Glutamatergic neuron (in vitro differentiated cells): Measurements from ENCODE around the gene VPS39. TPM values are rescaled to one million over a fixed set of nuclear protein-coding genes. Genes with fewer than 3 reads are reported as not detected.

Source experiments
- DNase-seq: peaks from one replicate; pipeline ENCODE4 v3.0.0; 2022
- H3K27ac Mint-ChIP-seq: one replicate; pipeline ENCODE4 v1.8.0; 2020; ENCODE audit warnings: mild to moderate bottlenecking, mixed read lengths, inconsistent platforms; ENCODE audit not compliant: unreplicated experiment
- H3K27me3 Mint-ChIP-seq: one replicate; pipeline ENCODE4 v1.8.0; 2020; ENCODE audit warnings: mild to moderate bottlenecking, moderate library complexity, mixed read lengths, inconsistent platforms; ENCODE audit not compliant: unreplicated experiment
- H3K36me3 Mint-ChIP-seq: one replicate; pipeline ENCODE4 v1.8.0; 2020; ENCODE audit warnings: mild to moderate bottlenecking, mixed read lengths, inconsistent platforms; ENCODE audit not compliant: unreplicated experiment
- H3K4me1 Mint-ChIP-seq: one replicate; pipeline ENCODE4 v1.8.0; 2020; ENCODE audit warnings: mild to moderate bottlenecking, low read depth, mixed read lengths, inconsistent platforms; ENCODE audit not compliant: unreplicated experiment
- H3K4me3 Mint-ChIP-seq: one replicate; pipeline ENCODE4 v1.8.0; 2020; ENCODE audit warnings: mild to moderate bottlenecking, mixed read lengths, inconsistent platforms; ENCODE audit not compliant: unreplicated experiment
- H3K9me3 Mint-ChIP-seq: one replicate; pipeline ENCODE4 v1.8.0; 2020; ENCODE audit warnings: mild to moderate bottlenecking, moderate library complexity, mixed read lengths, inconsistent platforms; ENCODE audit not compliant: unreplicated experiment
- total RNA-seq: library from RNA; stranded (reverse); fragmentation: NEBNext Ultra II Directional; extraction: Animal tissue kit (Norgen Biotek cat#: 25700); gene quantifications from one replicate; pipeline ENCODE4 v1.2.1, GENCODE V29; 2021; ENCODE audit not compliant: unreplicated experiment
- TF ChIP-seq, protein P1 (sequence below): fragments of 200-600 bp; sonication (generic); IDR thresholded peaks from one replicate; pipeline ENCODE4 v1.5.0; 2021; ENCODE audit not compliant: partially characterized antibody, unreplicated experiment

The VPS39 gene
- total RNA-seq, 1 donor from 2014 or later = 94.4 TPM

DNA sequence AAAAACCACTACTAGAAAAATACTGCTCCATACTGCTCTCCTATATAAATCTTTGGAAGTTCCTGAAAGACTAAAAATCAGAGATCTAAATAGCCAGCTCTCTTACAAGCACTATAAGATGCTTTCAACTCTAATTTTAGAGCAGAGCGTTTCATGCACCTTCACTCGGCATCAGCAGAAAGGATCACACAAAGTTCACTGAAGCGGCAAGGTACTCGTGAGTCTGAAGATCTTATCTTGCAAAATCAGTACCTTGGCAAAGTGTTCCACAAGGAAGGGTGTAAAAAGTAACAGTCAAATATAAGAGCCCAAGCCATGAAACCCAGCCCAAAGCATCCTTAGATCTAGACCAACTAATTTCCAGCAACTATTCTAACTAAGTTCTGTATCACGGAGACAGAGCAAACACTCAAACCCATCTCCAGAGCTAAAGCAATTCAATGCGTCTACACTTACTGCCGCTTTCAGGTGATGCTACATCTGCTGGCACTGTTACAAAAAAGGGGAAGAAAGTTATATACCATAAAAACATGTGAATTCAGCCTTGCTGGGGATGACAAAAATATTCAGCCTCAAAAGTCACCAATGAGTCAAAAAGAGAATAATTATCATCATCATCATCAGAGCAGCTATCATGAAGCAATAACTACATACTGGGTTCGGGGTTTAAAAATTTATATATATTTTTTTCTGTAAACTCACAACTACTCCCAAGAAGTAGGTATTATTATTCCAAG is 16.3 kb downstream of the VPS39 start:
- Mint-ChIP-seq H3K4me3 (no peak overlapping the region), H3K4me1 (no peaks in the 10 kb centered on the region), H3K27me3 (no peaks in the 10 kb centered on the region), H3K27ac (no peak overlapping the region), H3K36me3 (peaks cover 5% of the 10 kb centered on the region), H3K9me3 (no peaks in the 10 kb centered on the region)
- TF ChIP-seq, protein P1, sequence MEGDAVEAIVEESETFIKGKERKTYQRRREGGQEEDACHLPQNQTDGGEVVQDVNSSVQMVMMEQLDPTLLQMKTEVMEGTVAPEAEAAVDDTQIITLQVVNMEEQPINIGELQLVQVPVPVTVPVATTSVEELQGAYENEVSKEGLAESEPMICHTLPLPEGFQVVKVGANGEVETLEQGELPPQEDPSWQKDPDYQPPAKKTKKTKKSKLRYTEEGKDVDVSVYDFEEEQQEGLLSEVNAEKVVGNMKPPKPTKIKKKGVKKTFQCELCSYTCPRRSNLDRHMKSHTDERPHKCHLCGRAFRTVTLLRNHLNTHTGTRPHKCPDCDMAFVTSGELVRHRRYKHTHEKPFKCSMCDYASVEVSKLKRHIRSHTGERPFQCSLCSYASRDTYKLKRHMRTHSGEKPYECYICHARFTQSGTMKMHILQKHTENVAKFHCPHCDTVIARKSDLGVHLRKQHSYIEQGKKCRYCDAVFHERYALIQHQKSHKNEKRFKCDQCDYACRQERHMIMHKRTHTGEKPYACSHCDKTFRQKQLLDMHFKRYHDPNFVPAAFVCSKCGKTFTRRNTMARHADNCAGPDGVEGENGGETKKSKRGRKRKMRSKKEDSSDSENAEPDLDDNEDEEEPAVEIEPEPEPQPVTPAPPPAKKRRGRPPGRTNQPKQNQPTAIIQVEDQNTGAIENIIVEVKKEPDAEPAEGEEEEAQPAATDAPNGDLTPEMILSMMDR = no peak
- DNase-seq = no peak

DNA sequence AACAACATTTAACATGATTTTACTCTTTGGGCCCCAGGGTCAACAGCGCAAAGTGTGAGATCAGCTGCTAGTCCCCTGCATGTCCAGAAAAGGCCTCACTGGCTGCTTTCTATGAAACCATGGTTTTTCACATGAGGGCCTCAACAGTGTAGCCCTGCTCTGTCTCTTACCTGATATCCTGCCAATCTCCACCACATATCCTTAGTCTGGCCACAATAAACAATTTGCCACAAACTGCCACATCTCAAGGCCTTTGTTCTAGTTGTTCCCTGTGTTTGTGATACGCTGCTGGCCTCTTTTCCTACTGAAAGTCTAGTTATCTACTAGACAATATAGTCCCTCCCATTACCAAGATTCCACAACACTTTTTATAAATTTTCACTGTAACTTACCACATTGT is 17.7 kb downstream of the VPS39 start:
- TF ChIP-seq, protein P1 = no peak
- no peak overlapping the region for H3K4me3 Mint-ChIP-seq
- peaks cover 5% of the 10 kb centered on the region for H3K36me3 Mint-ChIP-seq
- H3K27me3 Mint-ChIP-seq = no peaks in the 10 kb centered on the region
- no peaks in the 10 kb centered on the region for H3K4me1 Mint-ChIP-seq
- no peaks in the 10 kb centered on the region for H3K9me3 Mint-ChIP-seq
- H3K27ac Mint-ChIP-seq = no peak overlapping the region
- no peak for DNase-seq

DNA sequence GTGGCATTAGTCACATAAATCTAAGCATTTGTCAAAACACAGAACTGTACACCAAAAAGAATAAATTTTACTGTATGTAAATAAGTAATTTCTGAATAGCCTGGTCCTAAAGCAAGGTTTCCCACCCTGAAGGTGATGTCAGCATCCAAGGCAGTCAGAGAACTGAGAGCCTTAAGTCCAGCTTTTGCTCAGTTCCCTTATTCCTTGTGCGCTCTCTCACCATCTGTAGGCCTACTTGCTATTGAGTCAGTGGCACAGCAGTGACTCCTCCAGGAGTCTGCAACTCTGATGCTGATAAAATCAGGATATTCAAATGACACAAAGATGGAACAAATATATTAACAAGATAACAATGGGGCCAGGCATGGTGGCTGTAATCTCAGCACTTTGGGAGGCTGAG is 22.3 kb downstream of the VPS39 start:
- H3K27ac Mint-ChIP-seq = no peak overlapping the region
- H3K4me1 Mint-ChIP-seq = no peaks in the 10 kb centered on the region
- TF ChIP-seq, protein P1 = no peak
- no peaks in the 10 kb centered on the region for H3K9me3 Mint-ChIP-seq
- peaks cover 5% of the 10 kb centered on the region for H3K36me3 Mint-ChIP-seq
- H3K4me3 Mint-ChIP-seq = no peak overlapping the region
- H3K27me3 Mint-ChIP-seq = no peaks in the 10 kb centered on the region
- no peak for DNase-seq

DNA sequence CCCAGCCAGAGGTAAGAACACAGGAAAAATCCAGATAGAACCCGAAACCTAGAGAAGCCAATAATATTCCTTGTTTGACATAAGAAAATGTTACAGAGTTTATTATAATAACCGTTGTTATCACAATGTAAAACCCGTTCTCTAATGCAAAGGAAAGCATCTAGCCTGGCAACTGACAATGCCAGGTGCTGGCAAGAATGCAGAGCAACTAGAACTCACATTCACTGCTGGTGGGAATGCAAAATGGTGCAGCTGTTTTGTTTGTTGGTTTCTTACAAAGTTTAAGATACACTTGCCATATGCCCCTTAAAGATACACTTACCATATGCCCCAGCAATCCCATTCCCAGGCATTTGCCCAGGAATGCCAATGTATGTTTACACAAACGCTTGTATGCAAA is 23.4 kb downstream of the VPS39 start:
- TF ChIP-seq, protein P1 = no peak

DNA sequence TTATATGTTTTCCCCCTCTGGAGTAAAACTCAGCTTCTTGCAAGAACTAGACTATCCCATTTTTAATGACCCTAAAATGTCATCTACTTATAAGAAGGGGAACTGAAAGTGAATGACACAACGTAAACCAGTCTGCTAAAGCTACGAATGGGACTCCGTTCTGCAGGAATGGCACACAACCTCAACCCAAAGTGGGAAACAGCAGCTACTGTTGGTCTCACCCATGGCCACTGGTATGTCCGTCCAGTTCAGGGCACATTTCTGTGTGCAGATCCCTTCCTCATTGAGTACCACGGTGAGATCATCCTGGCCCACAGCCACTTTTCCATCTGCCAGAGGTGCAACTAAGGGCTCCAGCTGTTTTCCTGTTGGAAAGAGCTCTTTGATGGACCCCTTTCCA is 23.8 kb downstream of the VPS39 start:
- Mint-ChIP-seq H3K4me1 (no peaks in the 10 kb centered on the region), H3K9me3 (no peaks in the 10 kb centered on the region), H3K36me3 (no peaks in the 10 kb centered on the region), H3K4me3 (no peak overlapping the region), H3K27ac (no peak overlapping the region), H3K27me3 (peaks cover 2% of the 10 kb centered on the region)
- TF ChIP-seq, protein P1 = no peak
- no peak for DNase-seq

More for the DNA sequence above, 23.4 kb downstream of the VPS39 start:
- Mint-ChIP-seq H3K27me3 (peaks cover 2% of the 10 kb centered on the region), H3K9me3 (no peaks in the 10 kb centered on the region), H3K4me1 (no peaks in the 10 kb centered on the region), H3K4me3 (no peak overlapping the region), H3K27ac (no peak overlapping the region), H3K36me3 (no peaks in the 10 kb centered on the region)
- no peak for DNase-seq
